PC-9 (cell line): ENCODE results near the gene KCTD16. TPM values are rescaled to one million over a fixed set of nuclear protein-coding genes. Genes with fewer than 3 reads are reported as not detected.

Source experiments
- BruUV-seq: library from RNA; stranded (reverse); fragments of 400-500 nt; replicated peaks from 2 replicates; lab custom pipeline; 2021; lab: Mats Ljungman, UMichigan
- CTCF ChIA-PET: fragments of 300-600 bp; sonication (Branson Sonifier 250); formaldehyde crosslinking; loops from one replicate; lab custom pipeline; 2022; ENCODE audit warnings: antibody characterized with exemption; lab: Charles Lee
- POLR2A ChIA-PET: fragments of 300-600 bp; sonication (Branson Sonifier 250); formaldehyde crosslinking; loops from one replicate; lab custom pipeline; 2022; ENCODE audit warnings: antibody characterized with exemption; ENCODE audit not compliant: unreplicated experiment; lab: Charles Lee
- DNase-seq, 2 experiments: peaks; one replicate each; pipeline versions ENCODE4 v3.0.0 to v3.0.0-alpha.2; 2015 to 2022; ENCODE audit warnings: mixed read lengths in 1 of 2
- H2AFZ ChIP-seq: fragments of 200-600 bp; sonication (generic); 2 replicates; pipeline ENCODE4 v1.8.1; 2017; ENCODE audit warnings: antibody characterized with exemption
- H3F3A ChIP-seq: fragments of 200-600 bp; sonication (generic); 2 replicates; pipeline ENCODE4 v1.8.1; 2017; ENCODE audit warnings: antibody characterized with exemption, mild to moderate bottlenecking, low read depth; ENCODE audit not compliant: insufficient read depth
- H3K27ac ChIP-seq: fragments of 200-600 bp; sonication (generic); 2 replicates; pipeline ENCODE4 v1.6.1; 2016; ENCODE audit warnings: mixed run types
- H3K27me3 ChIP-seq: fragments of 200-600 bp; sonication (generic); 2 replicates; pipeline ENCODE4 v1.6.1; 2016; ENCODE audit warnings: low read depth, mixed run types; ENCODE audit not compliant: insufficient read depth
- H3K36me3 ChIP-seq: fragments of 200-600 bp; sonication (generic); 2 replicates; pipeline ENCODE4 v1.6.1; 2016; ENCODE audit warnings: low read depth, mixed run types
- H3K4me1 ChIP-seq: fragments of 200-600 bp; sonication (generic); replicated peaks from 2 replicates; pipeline ENCODE4 v1.6.1; 2016; ENCODE audit warnings: mixed run types; ENCODE audit not compliant: insufficient read depth
- H3K4me2 ChIP-seq: fragments of 200-600 bp; sonication (generic); 2 replicates; pipeline ENCODE4 v1.6.1; 2017; ENCODE audit warnings: mixed run types
- H3K4me3 ChIP-seq: fragments of 200-600 bp; sonication (generic); 2 replicates; pipeline ENCODE4 v1.6.1; 2016; ENCODE audit warnings: mixed run types
- H3K79me2 ChIP-seq: fragments of 200-600 bp; sonication (generic); 2 replicates; pipeline ENCODE4 v1.6.1; 2017; ENCODE audit warnings: low read depth, mixed run types
- H3K9me2 ChIP-seq: fragments of 200-600 bp; sonication (generic); 2 replicates; pipeline ENCODE4 v1.8.1; 2017; ENCODE audit warnings: mild to moderate bottlenecking; ENCODE audit not compliant: insufficient read depth
- H3K9me3 ChIP-seq: fragments of 200-600 bp; sonication (generic); 2 replicates; pipeline ENCODE4 v1.8.1; 2016; ENCODE audit warnings: low read depth; ENCODE audit not compliant: insufficient read depth
- H4K20me1 ChIP-seq: fragments of 200-600 bp; sonication (generic); 2 replicates; pipeline ENCODE4 v1.8.1; 2017; ENCODE audit not compliant: insufficient read depth
- CTCF ChIP-seq: fragments of 200-600 bp; sonication (generic); conservative IDR thresholded peaks from 2 replicates; pipeline ENCODE4 v1.6.1; 2017; ENCODE audit warnings: mixed run types, antibody characterized with exemption, mild to moderate bottlenecking, moderate library complexity
- EZH2 ChIP-seq: fragments of 200-600 bp; sonication (generic); IDR thresholded peaks from 2 replicates; pipeline ENCODE4 v1.8.0; 2017; ENCODE audit warnings: antibody characterized with exemption, low read depth
- intact Hi-C: fragments of 100-400 bp; cut with micrococcal nuclease; formaldehyde crosslinking; loops from one replicate; pipeline ENCODE4 v1.10.0; 2022; ENCODE audit not compliant: unreplicated experiment
- total RNA-seq: library from RNA; stranded (reverse); gene quantifications from 2 replicates; pipeline ENCODE4 v1.2.3, GENCODE V29; 2021

The KCTD16 gene
- total RNA-seq, 1 experiment from 2014 or later, result 0.33 TPM

- Histone ChIP-seq H3K27me3 (no peaks in the 10 kb centered on the region), H3F3A (no peaks in the 10 kb centered on the region), H3K4me1 (no peaks in the 10 kb centered on the region), H3K9me2 (no peaks in the 10 kb centered on the region), H3K27ac (no peak overlapping the region), H2AFZ (no peak overlapping the region), H3K9me3 (no peaks in the 10 kb centered on the region), H3K36me3 (no peaks in the 10 kb centered on the region), H4K20me1 (no peaks in the 10 kb centered on the region), H3K79me2 (no peaks in the 10 kb centered on the region), H3K4me2 (no peak overlapping the region), H3K4me3 (no peak overlapping the region)
- ChIA-PET POLR2A (no interaction called here), CTCF (no interaction called here)
- intact Hi-C loops, result no loop called here
- BruUV-seq, result no TSS peak
- no peak for DNase-seq
- TF ChIP-seq CTCF (no peak), EZH2 (no peak)
Observed at GRCh38 chr5:144329681-144330080, 159.0 kb downstream of the KCTD16 start.

GRCh38 chr5:144331361-144331760 is 160.7 kb downstream of the KCTD16 start:
- Histone ChIP-seq H3K4me3 (no peak overlapping the region), H3K4me1 (no peaks in the 10 kb centered on the region), H3K79me2 (no peaks in the 10 kb centered on the region), H3K9me3 (no peaks in the 10 kb centered on the region), H4K20me1 (no peaks in the 10 kb centered on the region), H2AFZ (no peak overlapping the region), H3K9me2 (no peaks in the 10 kb centered on the region), H3K27ac (no peak overlapping the region), H3K4me2 (no peak overlapping the region), H3K36me3 (no peaks in the 10 kb centered on the region), H3F3A (no peaks in the 10 kb centered on the region), H3K27me3 (no peaks in the 10 kb centered on the region)
- no peak for DNase-seq
- intact Hi-C loops, result no loop called here
- TF ChIP-seq CTCF, result no peak
- no TSS peak for BruUV-seq
- POLR2A ChIA-PET, result no interaction called here
- CTCF ChIA-PET, result no interaction called here

GRCh38 chr5:144332265-144332664 is 161.6 kb downstream of the KCTD16 start:
- H3K36me3 ChIP-seq, result no peaks in the 10 kb centered on the region
- no peaks in the 10 kb centered on the region for H3K9me3 ChIP-seq
- H3K27ac ChIP-seq, result no peak overlapping the region
- no peak overlapping the region for H3K4me2 ChIP-seq
- intact Hi-C loops, result no loop called here
- TF ChIP-seq EZH2 (no peak), CTCF (no peak)
- H3K9me2 ChIP-seq, result no peaks in the 10 kb centered on the region
- no peaks in the 10 kb centered on the region for H4K20me1 ChIP-seq
- BruUV-seq, result no TSS peak
- H2AFZ ChIP-seq, result no peak overlapping the region
- no peaks in the 10 kb centered on the region for H3K4me1 ChIP-seq
- CTCF ChIA-PET, result no interaction called here
- H3K79me2 ChIP-seq, result no peaks in the 10 kb centered on the region
- no peak overlapping the region for H3K4me3 ChIP-seq
- POLR2A ChIA-PET, result no interaction called here
- no peak for DNase-seq
- H3K27me3 ChIP-seq, result 0 out of 2 replicates have a peak, but pooled peaks cover under 1% of the 10 kb centered on the region
- no peaks in the 10 kb centered on the region for H3F3A ChIP-seq
